HUES64 (cell line): ENCODE results near the gene CROCC2.

Source experiments
- H3K27ac ChIP-seq: 2 replicates; pipeline ENCODE4 v1.7.0; 2013; ENCODE audit warnings: low read depth, low read length, inconsistent platforms
- H3K27me3 ChIP-seq: 2 replicates; pipeline ENCODE4 v1.6.1; 2013; ENCODE audit warnings: mild to moderate bottlenecking, low read length; ENCODE audit not compliant: insufficient read depth
- H3K36me3 ChIP-seq: 2 replicates; pipeline ENCODE4 v1.6.1; 2013; ENCODE audit warnings: mild to moderate bottlenecking, low read length; ENCODE audit not compliant: insufficient read depth
- H3K4me1 ChIP-seq: 2 replicates; pipeline ENCODE4 v1.6.1; 2013; ENCODE audit warnings: mild to moderate bottlenecking, low read length, moderate library complexity; ENCODE audit not compliant: insufficient read depth
- H3K4me3 ChIP-seq: 2 replicates; pipeline ENCODE4 v1.5.1; 2013; ENCODE audit warnings: mild to moderate bottlenecking, low read length, moderate library complexity
- H3K9ac ChIP-seq: 2 replicates; pipeline ENCODE4 v1.6.1; 2013; ENCODE audit warnings: mild to moderate bottlenecking, low read depth, low read length
- H3K9me3 ChIP-seq: 2 replicates; pipeline ENCODE4 v1.6.1; 2013; ENCODE audit warnings: low read depth, low read length; ENCODE audit not compliant: insufficient read depth
- WGBS: fragments of 150-250, 120-280 bp; methylation state at CpG from one replicate; pipeline ENCODE4 v1.1.7; 2013; ENCODE audit warnings: missing lambda C conversion rate; 5-methylcytosine and 5-hydroxymethylcytosine counted together

Gene CROCC2

DNA sequence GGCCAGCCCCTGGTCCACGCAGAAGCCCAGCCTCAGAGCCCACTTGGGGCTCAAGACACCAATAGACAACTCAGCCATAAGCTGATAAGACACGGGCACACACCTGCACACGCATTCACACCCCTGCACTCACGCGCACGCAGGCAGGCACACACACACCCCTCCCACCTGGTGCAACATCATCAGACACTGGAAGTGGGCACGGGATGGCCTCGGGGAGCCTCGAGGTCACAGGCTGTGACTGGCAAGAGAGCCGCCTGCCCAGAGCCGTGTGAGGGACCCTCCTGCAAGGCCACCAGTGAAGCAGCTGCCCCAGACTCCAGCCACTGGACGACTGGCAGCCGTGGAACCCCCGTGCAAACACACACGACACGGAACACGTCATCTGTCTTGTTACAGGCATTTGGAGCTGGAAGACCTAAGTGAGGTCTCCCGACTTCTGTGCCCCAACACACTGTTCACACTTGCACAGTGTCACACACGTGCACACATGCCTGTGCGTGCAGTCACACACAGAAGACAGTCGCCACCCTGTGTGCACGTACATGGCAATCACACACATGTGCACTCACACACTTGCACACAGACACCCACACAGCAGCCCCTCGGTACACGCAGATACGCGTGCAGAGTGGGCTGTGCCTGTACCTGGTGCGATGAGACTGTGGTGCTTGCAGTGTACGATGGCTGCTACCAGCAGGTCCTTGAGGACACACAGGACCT is 11.1 kb upstream of the CROCC2 start:
- WGBS, result 94% methylated on average over 28 of the region's 28 CpGs
- Histone ChIP-seq H3K4me1 (no peaks in the 10 kb centered on the region; the same call in 1 of the 2 replicates), H3K4me3 (no peak overlapping the region), H3K36me3 (no peaks in the 10 kb centered on the region), H3K27ac (no peak overlapping the region), H3K9me3 (no peaks in the 10 kb centered on the region), H3K27me3 (no peaks in the 10 kb centered on the region), H3K9ac (no peak overlapping the region)

GRCh38 chr2:240895656-240896388 is 10.3 kb upstream of the CROCC2 start, which contains the start of gene MAB21L4:
MAB21L4 (minus strand) TSS chr2:240896156; CDS start chr2:240895997, 159 bp downstream.
- H3K9me3 ChIP-seq, result no peaks in the 10 kb centered on the region
- no peak within 1 kb of the TSS for H3K4me3 ChIP-seq
- H3K4me1 ChIP-seq, result no peaks in the 10 kb centered on the region; the same call in 1 of the 2 replicates
- H3K27me3 ChIP-seq, result no peaks in the 10 kb centered on the region
- H3K36me3 ChIP-seq, result no peaks in the 10 kb centered on the region
- H3K27ac ChIP-seq, result no peak within 1 kb of the TSS
- 90% methylated on average over 24 of the region's 24 CpGs for WGBS
- no peak within 1 kb of the TSS for H3K9ac ChIP-seq

DNA sequence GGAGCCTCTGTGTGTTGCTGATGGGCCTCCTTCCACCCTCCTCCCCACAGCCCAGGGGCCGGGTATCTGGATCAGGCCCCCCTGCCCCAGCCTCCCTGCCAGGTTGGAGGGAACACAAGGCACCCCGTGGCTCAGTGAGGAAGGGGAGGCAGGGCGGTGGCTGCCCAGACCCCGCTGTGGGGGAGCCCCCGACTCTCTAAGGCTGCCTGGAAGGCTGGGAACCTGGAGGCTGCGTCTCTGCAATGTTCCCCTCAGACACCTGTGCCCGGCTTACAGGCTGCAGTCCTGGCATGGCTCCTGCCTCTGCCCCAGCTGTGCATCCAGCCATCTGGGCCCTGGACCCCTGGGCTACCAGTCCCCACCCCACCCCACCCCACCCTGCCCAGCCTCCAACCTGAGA is 9.7 kb upstream of the CROCC2 start:
- Histone ChIP-seq H3K9me3 (0 out of 2 replicates have a peak, but pooled peaks cover 3% of the 10 kb centered on the region), H3K9ac (no peak overlapping the region), H3K36me3 (no peaks in the 10 kb centered on the region), H3K4me3 (no peak overlapping the region), H3K4me1 (no peaks in the 10 kb centered on the region; the same call in 1 of the 2 replicates), H3K27ac (no peak overlapping the region), H3K27me3 (no peaks in the 10 kb centered on the region)
- WGBS, result 70% methylated on average over 7 of the region's 7 CpGs

GRCh38 chr2:240896871-240897692 is 9.1 kb upstream of the CROCC2 start:
- no peaks in the 10 kb centered on the region for H3K27me3 ChIP-seq
- H3K4me1 ChIP-seq, result no peaks in the 10 kb centered on the region; the same call in 1 of the 2 replicates
- 83% methylated on average over 23 of the region's 23 CpGs for WGBS

DNA sequence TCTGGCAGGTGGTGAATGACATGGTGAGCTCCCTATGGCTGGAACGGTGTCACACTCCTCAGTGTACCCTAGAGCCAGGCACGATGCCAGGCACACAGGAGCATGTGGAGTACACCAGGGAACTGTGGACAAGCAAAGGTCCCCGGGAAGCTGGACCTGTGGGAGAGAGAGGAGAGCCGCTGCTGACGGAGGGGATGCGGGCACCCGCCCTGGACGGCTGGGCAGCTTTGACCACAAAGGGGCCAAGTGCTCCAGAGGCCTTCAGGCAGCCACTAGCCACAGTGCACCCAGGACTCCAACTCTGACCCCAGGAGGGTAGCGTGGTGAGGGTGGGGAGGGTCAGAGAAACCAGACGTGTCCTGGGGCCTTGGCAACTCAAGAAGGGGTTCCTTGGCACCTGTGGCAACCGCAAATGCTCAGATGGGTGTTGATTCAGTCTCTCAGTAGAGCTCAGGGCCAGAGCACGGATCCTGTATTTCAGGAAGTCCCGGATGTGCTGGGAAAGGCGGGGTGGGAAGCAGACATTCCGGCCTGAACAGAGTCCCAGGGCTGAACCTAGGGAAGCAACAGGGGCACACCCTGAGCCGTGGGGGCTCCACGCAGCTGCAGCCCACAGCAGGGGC is 7.9 kb upstream of the CROCC2 start:
- Histone ChIP-seq H3K4me1 (no peaks in the 10 kb centered on the region; the same call in 1 of the 2 replicates), H3K27ac (no peak overlapping the region), H3K36me3 (no peaks in the 10 kb centered on the region), H3K4me3 (no peak overlapping the region), H3K9ac (no peak overlapping the region), H3K9me3 (0 out of 2 replicates have a peak, but pooled peaks cover 3% of the 10 kb centered on the region), H3K27me3 (no peaks in the 10 kb centered on the region)
- WGBS, result 93% methylated on average over 17 of the region's 17 CpGs

More at GRCh38 chr2:240896871-240897692, 9.1 kb upstream of the CROCC2 start:
- Histone ChIP-seq H3K27ac (no peak overlapping the region), H3K4me3 (no peak overlapping the region), H3K9me3 (0 out of 2 replicates have a peak, but pooled peaks cover 3% of the 10 kb centered on the region), H3K36me3 (no peaks in the 10 kb centered on the region), H3K9ac (no peak overlapping the region)

- 91% methylated on average over 23 of the region's 23 CpGs for WGBS
- no peak overlapping the region for H3K9ac ChIP-seq
- H3K27ac ChIP-seq, result no peak overlapping the region
- 0 out of 2 replicates have a peak, but pooled peaks cover 3% of the 10 kb centered on the region for H3K9me3 ChIP-seq
- no peak overlapping the region for H3K4me3 ChIP-seq
- no peaks in the 10 kb centered on the region; the same call in 1 of the 2 replicates for H3K4me1 ChIP-seq
- H3K27me3 ChIP-seq, result no peaks in the 10 kb centered on the region
- H3K36me3 ChIP-seq, result no peaks in the 10 kb centered on the region
These were observed 7.2 kb upstream of the CROCC2 start for GRCh38 chr2:240898731-240899467.

- WGBS, result 93% methylated on average over 19 of the region's 19 CpGs
- Histone ChIP-seq H3K27ac (no peak overlapping the region), H3K4me3 (no peak overlapping the region), H3K36me3 (no peaks in the 10 kb centered on the region), H3K4me1 (no peaks in the 10 kb centered on the region), H3K9me3 (0 out of 2 replicates have a peak, but pooled peaks cover 3% of the 10 kb centered on the region), H3K27me3 (no peaks in the 10 kb centered on the region), H3K9ac (no peak overlapping the region)
These were observed 6.7 kb upstream of the CROCC2 start for GRCh38 chr2:240899468-240899865.

DNA sequence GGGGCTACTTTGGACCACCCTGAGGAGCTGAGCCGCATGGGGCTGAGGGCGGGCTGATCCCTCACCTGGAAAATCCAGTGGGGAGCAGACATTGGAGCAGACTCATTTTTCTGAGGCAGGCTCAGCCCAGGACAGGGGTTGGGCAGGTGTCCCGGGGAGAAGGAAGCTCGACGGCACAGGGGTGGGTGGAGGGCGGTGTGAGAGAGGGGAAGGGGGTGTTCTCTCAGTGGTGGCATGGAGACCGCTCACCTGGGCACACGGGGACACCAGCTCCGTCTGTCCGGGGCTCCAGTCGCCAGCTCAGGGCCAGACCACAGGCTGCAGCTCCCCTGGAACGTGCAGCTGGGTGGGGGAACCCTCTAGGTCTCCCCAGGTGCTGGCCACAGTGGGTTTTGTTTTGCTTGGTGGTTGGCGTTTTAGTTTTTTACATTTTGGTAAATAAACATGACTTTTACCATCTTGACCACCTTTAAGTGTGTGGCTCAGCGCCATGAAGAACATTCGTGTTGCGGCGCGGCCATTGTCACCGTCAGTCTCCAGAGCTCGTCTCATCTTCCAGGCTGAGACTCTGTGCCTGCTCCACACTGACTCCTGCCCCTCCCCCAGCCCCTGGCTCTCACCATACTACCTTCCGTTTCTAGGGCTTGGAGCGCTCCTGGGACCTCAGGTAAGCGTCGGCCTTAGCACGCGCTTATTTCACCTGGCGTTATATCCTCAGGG is 5.8 kb upstream of the CROCC2 start:
- Histone ChIP-seq H3K9ac (no peak overlapping the region), H3K27me3 (no peaks in the 10 kb centered on the region), H3K36me3 (no peaks in the 10 kb centered on the region), H3K4me3 (no peak overlapping the region), H3K4me1 (no peaks in the 10 kb centered on the region), H3K27ac (no peak overlapping the region), H3K9me3 (0 out of 2 replicates have a peak, but pooled peaks cover 3% of the 10 kb centered on the region)
- 93% methylated on average over 26 of the region's 27 CpGs for WGBS

GRCh38 chr2:240901986-240902614 is 4.0 kb upstream of the CROCC2 start:
- Histone ChIP-seq H3K4me1 (no peaks in the 10 kb centered on the region), H3K9ac (no peak overlapping the region), H3K9me3 (0 out of 2 replicates have a peak, but pooled peaks cover 3% of the 10 kb centered on the region), H3K27me3 (no peaks in the 10 kb centered on the region), H3K4me3 (no peak overlapping the region), H3K36me3 (no peaks in the 10 kb centered on the region), H3K27ac (no peak overlapping the region)
- 90% methylated on average over 14 of the region's 14 CpGs for WGBS
